SK-N-SH treated with all-trans-retinoic acid at 6 μM for 48 hours (cell line): ENCODE results near the gene HMGCR.

ENCODE experiments used
- ATAC-seq: fragments of 200-7000 bp; cut with Tn5 transposase; 3 replicates; pipeline ENCODE4 v1.9.1; 2020; ENCODE audit warnings: mild to moderate bottlenecking, moderate library complexity
- ARNTL ChIP-seq: fragments of 450-650 bp; formaldehyde crosslinking; IDR thresholded peaks from 2 replicates; pipeline ENCODE4 v1.5.0; 2020; ENCODE audit warnings: low read depth, mild to moderate bottlenecking, moderate library complexity, borderline replicate concordance
- BACH2 ChIP-seq: fragments of 250-450 bp; sonication (Bioruptor Pico); IDR thresholded peaks from 2 replicates; pipeline ENCODE4 v1.9.0; 2021; ENCODE audit warnings: mild to moderate bottlenecking, borderline replicate concordance
- CREB5 ChIP-seq: fragments of 250-450 bp; sonication (Bioruptor Pico); IDR thresholded peaks from 2 replicates; pipeline ENCODE4 v1.5.1; 2020; ENCODE audit warnings: low read depth, mild to moderate bottlenecking, moderate library complexity
- CSDC2 ChIP-seq: fragments of 250-450 bp; sonication (Bioruptor Pico); IDR thresholded peaks from 2 replicates; pipeline ENCODE4 v1.5.0; 2020; ENCODE audit warnings: mild to moderate bottlenecking, moderate library complexity
- CSRNP3 ChIP-seq: fragments of 250-450 bp; sonication (Bioruptor Pico); IDR thresholded peaks from 2 replicates; pipeline ENCODE4 v1.5.1; 2021; ENCODE audit warnings: mild to moderate bottlenecking, moderate library complexity
- GLIS3 ChIP-seq: fragments of 250-450 bp; sonication (Bioruptor Pico); IDR thresholded peaks from 2 replicates; pipeline ENCODE4 v1.5.0; 2020; ENCODE audit warnings: mild to moderate bottlenecking, moderate library complexity
- ISL1 ChIP-seq: fragments of 250-450 bp; sonication (Bioruptor Pico); IDR thresholded peaks from 2 replicates; pipeline ENCODE4 v2.1.2; 2022; ENCODE audit warnings: mild to moderate bottlenecking, moderate library complexity
- OSR1 ChIP-seq: fragments of 250-450 bp; sonication (Bioruptor Pico); IDR thresholded peaks from 2 replicates; pipeline ENCODE4 v1.8.0; 2022; ENCODE audit warnings: moderate library complexity, mild to moderate bottlenecking, inconsistent platforms
- PATZ1 ChIP-seq: fragments of 250-450 bp; sonication (Bioruptor Pico); IDR thresholded peaks from 2 replicates; pipeline ENCODE4 v1.8.0; 2020; ENCODE audit warnings: mild to moderate bottlenecking, moderate library complexity, borderline replicate concordance
- POU6F1 ChIP-seq: fragments of 250-450 bp; sonication (Bioruptor Pico); IDR thresholded peaks from 2 replicates; pipeline ENCODE4 v1.8.0; 2021; ENCODE audit warnings: low read depth, mild to moderate bottlenecking, moderate library complexity, borderline replicate concordance
- RARB ChIP-seq: fragments of 250-450 bp; sonication (Bioruptor Pico); IDR thresholded peaks from 2 replicates; pipeline ENCODE4 v1.8.0; 2021; ENCODE audit warnings: mild to moderate bottlenecking, moderate library complexity
- TCF4 ChIP-seq: fragments of 250-450 bp; sonication (Bioruptor Pico); IDR thresholded peaks from 2 replicates; pipeline ENCODE4 v1.8.0; 2021; ENCODE audit warnings: mild to moderate bottlenecking, moderate library complexity, borderline replicate concordance
- TOX ChIP-seq: fragments of 250-450 bp; sonication (Bioruptor Pico); IDR thresholded peaks from 2 replicates; pipeline ENCODE4 v1.8.0; 2021; ENCODE audit warnings: mild to moderate bottlenecking, moderate library complexity, borderline replicate concordance
- TSHZ2 ChIP-seq: fragments of 250-450 bp; sonication (Bioruptor Pico); IDR thresholded peaks from 2 replicates; pipeline ENCODE4 v1.5.0; 2020; ENCODE audit warnings: mild to moderate bottlenecking, moderate library complexity
- ZC3H10 ChIP-seq: fragments of 250-450 bp; sonication (Bioruptor Pico); IDR thresholded peaks from 2 replicates; pipeline ENCODE4 v1.5.1; 2021; ENCODE audit warnings: mild to moderate bottlenecking, moderate library complexity
- ZFP3 ChIP-seq: fragments of 250-450 bp; sonication (Bioruptor Pico); IDR thresholded peaks from 2 replicates; pipeline ENCODE4 v1.5.0; 2020; ENCODE audit warnings: mild to moderate bottlenecking, moderate library complexity
- ZFP30 ChIP-seq: fragments of 450-650 bp; formaldehyde crosslinking; IDR thresholded peaks from 2 replicates; pipeline ENCODE4 v1.5.0; 2022; ENCODE audit warnings: mild to moderate bottlenecking, moderate library complexity
- ZNF565 ChIP-seq: fragments of 450-650 bp; formaldehyde crosslinking; conservative IDR thresholded peaks from 2 replicates; pipeline ENCODE4 v1.5.0; 2020; ENCODE audit warnings: low read depth, mild to moderate bottlenecking, moderate library complexity
- ZNF8 ChIP-seq: fragments of 450-650 bp; formaldehyde crosslinking; IDR thresholded peaks from 2 replicates; pipeline ENCODE4 v1.5.0; 2020; ENCODE audit warnings: mild to moderate bottlenecking, moderate library complexity

The HMGCR gene

GRCh38 chr5:75389430-75389829, 52.4 kb downstream of the HMGCR start:
- no peak for TF ChIP-seq ZFP3 (CRISPR knock-in tag)
- no peak for TF ChIP-seq ZFP30 (CRISPR knock-in tag)
- no peak for TF ChIP-seq TCF4 (CRISPR knock-in tag)
- TF ChIP-seq TOX (CRISPR knock-in tag): no peak
- no peak for TF ChIP-seq ZNF565 (CRISPR knock-in tag)
- no peak for TF ChIP-seq POU6F1 (CRISPR knock-in tag)
- no peak for TF ChIP-seq RARB
- TF ChIP-seq ZC3H10 (CRISPR knock-in tag): no peak
- TF ChIP-seq CSDC2 (CRISPR knock-in tag): no peak
- no peak for ATAC-seq

GRCh38 chr5:75395277-75395676, 58.3 kb downstream of the HMGCR start:
- no peak for ATAC-seq
- TF ChIP-seq CREB5 (no peak), ARNTL (CRISPR knock-in tag) (no peak), RARB (no peak), GLIS3 (CRISPR knock-in tag) (no peak), CSRNP3 (CRISPR knock-in tag) (no peak), TCF4 (CRISPR knock-in tag) (no peak), CSDC2 (CRISPR knock-in tag) (no peak)

GRCh38 chr5:75405296-75405695, 68.3 kb downstream of the HMGCR start:
- ATAC-seq: no peak
- TF ChIP-seq ZNF565 (CRISPR knock-in tag) (no peak), ZNF8 (CRISPR knock-in tag) (no peak), TSHZ2 (no peak), RARB (no peak), GLIS3 (CRISPR knock-in tag) (no peak), PATZ1 (no peak), ZFP3 (CRISPR knock-in tag) (no peak), CREB5 (no peak), OSR1 (CRISPR knock-in tag) (no peak), BACH2 (CRISPR knock-in tag) (no peak), ISL1 (CRISPR knock-in tag) (no peak), TCF4 (CRISPR knock-in tag) (no peak)
